Subcutaneous abdominal adipose tissue (tissue), 5 donors: ENCODE data around the gene PYGO2.

Experiments used
- H3K27ac ChIP-seq: one replicate; pipeline ENCODE4 v1.7.0; 2013; ENCODE audit warnings: low read depth, mild to moderate bottlenecking, inconsistent platforms, low read length, moderate library complexity
- H3K27me3 ChIP-seq, 5 donors: one replicate each; pipeline ENCODE4 v1.7.0; 2013; ENCODE audit warnings: low read length in 5 of 5, inconsistent platforms in 1 of 5; ENCODE audit not compliant: control insufficient read depth in 5 of 5, insufficient read depth in 4 of 5
- H3K36me3 ChIP-seq, 5 donors: one replicate each; pipeline ENCODE4 v1.7.0; 2013; ENCODE audit warnings: low read length in 5 of 5; ENCODE audit not compliant: control insufficient read depth in 5 of 5, insufficient read depth in 5 of 5
- H3K4me1 ChIP-seq, 5 donors: one replicate each; pipeline ENCODE4 v1.7.0; 2013; ENCODE audit warnings: low read length in 5 of 5, mild to moderate bottlenecking in 3 of 5, moderate library complexity in 1 of 5; ENCODE audit not compliant: control insufficient read depth in 5 of 5, insufficient read depth in 5 of 5
- H3K4me3 ChIP-seq, 5 donors: one replicate each; pipeline ENCODE4 v1.7.0; 2013; ENCODE audit warnings: low read length in 5 of 5, low read depth in 1 of 5
- H3K9ac ChIP-seq, 5 donors: one replicate each; pipeline ENCODE4 v1.7.0; 2013; ENCODE audit warnings: low read length in 5 of 5, mild to moderate bottlenecking in 4 of 5, moderate library complexity in 3 of 5
- H3K9me3 ChIP-seq, 5 donors: one replicate each; pipeline ENCODE4 v1.7.0; 2013; ENCODE audit warnings: low read length in 5 of 5; ENCODE audit not compliant: control insufficient read depth in 5 of 5
- donor health status: healthy.
- donor health status: healthy.
- donor health status: healthy.
- donor health status: healthy.
- donor health status: healthy.

PYGO2 gene

DNA sequence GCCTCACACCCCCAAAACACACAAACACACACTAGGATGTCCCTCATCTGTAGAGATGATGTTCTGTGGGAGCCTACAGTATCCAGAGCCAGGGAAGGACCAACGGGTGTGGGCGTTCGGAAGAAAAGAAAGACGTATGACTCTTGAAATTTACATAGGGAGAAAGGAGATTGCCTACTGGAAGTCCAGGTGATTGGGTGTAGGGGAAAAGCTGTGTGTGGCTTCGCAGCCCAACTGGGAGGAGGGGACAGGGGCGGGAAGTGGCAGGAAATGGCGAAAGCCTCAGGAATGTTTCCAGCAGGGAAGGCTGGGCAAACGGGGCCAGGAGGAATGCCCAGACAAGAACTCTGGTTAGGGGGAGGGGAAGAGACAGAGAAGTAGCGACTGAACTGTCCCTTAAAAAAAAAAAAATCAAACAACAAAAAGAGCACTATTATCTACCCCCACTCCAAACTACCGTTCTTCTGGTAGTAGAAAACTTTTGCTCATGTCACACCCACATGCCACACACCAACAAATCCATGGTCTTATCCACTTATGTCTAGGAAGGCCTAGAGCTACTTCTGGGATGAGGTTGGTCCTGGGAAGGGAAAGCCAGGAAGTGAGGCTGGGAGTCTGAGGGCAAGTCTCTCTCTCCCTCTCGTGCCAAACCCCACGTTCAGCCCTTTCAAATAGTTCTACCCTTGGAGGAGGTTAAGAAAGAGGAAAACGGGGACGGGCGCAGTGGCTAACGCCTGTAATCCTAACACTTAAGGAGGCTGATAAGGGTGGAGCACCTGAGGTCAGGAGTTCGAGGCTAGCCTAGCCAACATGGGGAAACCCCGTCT is 11.1 kb upstream of the PYGO2 start:
- Histone ChIP-seq H3K4me3 (peak overlapping the region; percentile 60 to 91 (median 82)), H3K9ac (peak overlapping the region; percentile 33 to 96 (median 94)), H3K9me3 (peaks cover 0 to 2% (median 0%) of the 10 kb centered on the region in 5 donors), H3K36me3 (peaks cover 0 to 15% (median 12%) of the 10 kb centered on the region in 5 donors), H3K4me1 (peaks cover 31 to 76% (median 72%) of the 10 kb centered on the region in 5 donors), H3K27me3 (peaks cover 0 to 11% (median 0%) of the 10 kb centered on the region in 5 donors), H3K27ac (peak overlapping the region; percentile 97)

DNA sequence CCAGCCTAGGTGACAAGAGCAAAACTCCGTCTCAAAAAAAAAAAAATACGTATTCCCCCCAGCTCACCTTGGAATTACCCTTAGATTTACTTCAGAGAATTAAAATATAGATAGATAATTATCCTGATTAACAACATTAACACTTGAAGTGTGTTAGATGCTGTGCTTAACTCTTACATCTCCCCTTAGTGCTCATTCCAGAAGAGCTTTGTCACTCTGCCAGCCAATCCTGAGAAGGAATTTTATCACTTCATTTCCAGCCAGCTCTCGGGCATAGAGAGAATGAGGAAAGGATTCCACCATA is 10.6 kb upstream of the PYGO2 start:
- Histone ChIP-seq H3K4me3 (peak overlapping the region in 4 of 5 donors; percentile 25 to 60 (median 40)), H3K4me1 (peaks cover 33 to 81% (median 78%) of the 10 kb centered on the region in 5 donors), H3K27me3 (peaks cover 0 to 11% (median 0%) of the 10 kb centered on the region in 5 donors)

DNA sequence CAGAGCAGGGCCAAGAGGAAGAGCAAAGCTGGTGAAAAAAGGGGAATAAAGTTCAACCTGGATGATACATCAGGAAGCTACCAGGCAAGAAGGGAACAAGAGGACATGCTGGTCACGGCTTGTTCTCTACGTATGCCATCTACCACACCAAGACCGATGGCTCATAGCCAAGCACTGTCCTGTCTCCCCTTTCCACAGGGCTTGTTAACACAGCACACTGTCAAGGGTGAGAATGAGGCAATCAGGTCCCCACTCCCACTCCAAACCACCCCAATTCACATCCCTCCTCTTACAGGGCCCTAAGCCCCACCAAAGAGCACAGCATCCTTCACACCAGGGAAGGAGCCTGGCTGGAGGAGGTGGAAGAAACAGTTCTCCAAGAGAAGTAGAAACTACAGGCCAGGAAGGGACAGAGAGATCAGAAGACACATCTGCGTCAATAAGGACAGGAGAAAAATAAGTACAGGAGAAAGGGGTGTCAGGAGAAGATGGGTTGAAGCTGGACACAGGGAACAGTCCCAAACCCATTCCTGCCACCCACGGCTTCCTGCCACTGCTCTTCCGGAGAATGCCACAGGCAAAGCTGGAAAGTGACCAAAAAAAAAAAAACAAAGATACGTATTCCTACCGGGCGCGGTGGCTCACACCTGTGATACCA is 9.9 kb upstream of the PYGO2 start:
- Histone ChIP-seq H3K36me3 (peaks cover 0 to 28% (median 25%) of the 10 kb centered on the region in 5 donors), H3K9ac (peak overlapping the region in 4 of 5 donors; percentile 77 to 94 (median 84)), H3K4me3 (peak overlapping the region; percentile 54 to 69 (median 68)), H3K9me3 (peaks cover 0 to 2% (median 0%) of the 10 kb centered on the region in 5 donors), H3K4me1 (peaks cover 33 to 86% (median 74%) of the 10 kb centered on the region in 5 donors), H3K27ac (peak overlapping the region; percentile 97), H3K27me3 (peaks cover 0 to 11% (median 0%) of the 10 kb centered on the region in 5 donors)

More for the DNA sequence above, 10.6 kb upstream of the PYGO2 start:
- H3K27ac ChIP-seq: peak overlapping the region; percentile 97
- H3K9ac ChIP-seq: peak overlapping the region; percentile 33 to 95 (median 69)
- H3K36me3 ChIP-seq: peaks cover 0 to 21% (median 18%) of the 10 kb centered on the region in 5 donors
- peaks cover 0 to 2% (median 0%) of the 10 kb centered on the region in 5 donors for H3K9me3 ChIP-seq

DNA sequence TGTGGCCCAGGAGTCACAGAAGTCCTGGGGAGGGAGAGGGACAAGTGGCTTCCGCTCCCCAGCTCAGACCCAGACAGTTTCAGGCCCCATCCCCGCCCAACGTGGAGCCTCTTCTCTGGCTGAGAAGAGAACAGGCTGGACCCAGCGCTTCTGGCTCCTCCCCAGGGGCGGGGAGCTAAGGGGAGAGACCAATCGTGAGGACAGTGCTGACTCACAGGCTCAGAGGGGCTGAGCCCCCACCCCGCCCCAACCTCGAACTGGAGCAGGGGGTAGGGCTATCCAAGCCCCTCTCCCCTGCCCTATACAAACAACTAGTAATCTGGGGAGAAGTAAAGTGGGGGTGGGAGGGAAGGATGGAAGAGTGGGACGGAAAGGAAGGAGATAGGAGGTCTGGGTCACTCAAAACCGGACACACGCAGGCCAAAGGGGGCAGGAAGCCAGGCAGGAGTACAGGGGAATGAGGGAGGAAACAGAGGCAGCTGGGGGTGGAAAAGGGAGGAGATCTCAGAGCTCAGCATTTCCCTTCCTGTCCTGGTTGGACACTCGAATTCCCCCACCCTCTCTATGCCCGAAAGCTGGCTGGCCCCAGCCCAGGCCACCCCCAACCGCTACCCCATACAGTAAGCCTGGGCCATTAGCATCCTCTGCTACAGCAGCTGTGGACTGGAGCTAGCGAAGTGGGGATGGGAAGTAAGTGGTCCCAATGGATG is 9.2 kb upstream of the PYGO2 start, which contains the start of gene SHC1:
TSS of gene SHC1 (minus strand) at position 117 of the 710 bp plus-strand sequence. CDS start 221 bp downstream, outside the sequence.
- H3K4me3 ChIP-seq: peak within 1 kb of the TSS; percentile 54 to 69 (median 68)
- H3K27me3 ChIP-seq: peaks cover 0 to 11% (median 0%) of the 10 kb centered on the region in 5 donors
- H3K4me1 ChIP-seq: peaks cover 33 to 80% (median 67%) of the 10 kb centered on the region in 5 donors
- H3K36me3 ChIP-seq: peaks cover 0 to 35% (median 32%) of the 10 kb centered on the region in 5 donors
- H3K9ac ChIP-seq: peak within 1 kb of the TSS; percentile 77 to 94 (median 81)
- peaks cover 0 to 2% (median 0%) of the 10 kb centered on the region in 5 donors for H3K9me3 ChIP-seq
- peak within 1 kb of the TSS; percentile 97 for H3K27ac ChIP-seq

DNA sequence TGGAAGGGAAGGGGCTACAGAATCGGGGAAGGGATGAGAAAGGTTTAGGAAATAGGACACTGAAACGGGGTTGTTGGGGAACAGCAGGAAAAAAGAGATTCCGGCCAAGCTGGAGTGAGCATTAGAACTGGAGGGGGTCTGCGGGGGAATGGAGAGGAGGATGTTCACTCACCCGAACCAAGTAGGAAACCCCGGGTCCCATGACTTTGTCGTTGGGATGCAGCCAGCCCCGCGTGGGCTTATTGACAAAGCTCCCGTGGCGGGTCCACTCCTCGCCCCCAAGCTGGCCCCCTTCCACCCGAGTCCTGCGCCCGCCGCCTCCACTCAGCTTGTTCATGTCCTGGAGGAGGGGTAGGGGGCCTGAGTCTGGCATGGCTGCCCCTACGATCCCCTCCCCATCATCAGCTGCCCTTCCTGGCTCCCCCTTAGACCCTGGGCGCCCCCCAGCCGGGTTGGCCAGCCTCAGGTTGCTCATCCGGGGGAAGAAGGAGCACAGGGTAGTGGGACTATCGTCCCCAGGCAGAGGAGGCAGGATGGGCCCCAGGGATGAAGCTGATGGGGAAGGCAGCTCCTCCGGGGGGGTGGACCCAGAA is 8.4 kb upstream of the PYGO2 start:
- H3K4me1 ChIP-seq: peaks cover 32 to 76% (median 59%) of the 10 kb centered on the region in 5 donors

DNA sequence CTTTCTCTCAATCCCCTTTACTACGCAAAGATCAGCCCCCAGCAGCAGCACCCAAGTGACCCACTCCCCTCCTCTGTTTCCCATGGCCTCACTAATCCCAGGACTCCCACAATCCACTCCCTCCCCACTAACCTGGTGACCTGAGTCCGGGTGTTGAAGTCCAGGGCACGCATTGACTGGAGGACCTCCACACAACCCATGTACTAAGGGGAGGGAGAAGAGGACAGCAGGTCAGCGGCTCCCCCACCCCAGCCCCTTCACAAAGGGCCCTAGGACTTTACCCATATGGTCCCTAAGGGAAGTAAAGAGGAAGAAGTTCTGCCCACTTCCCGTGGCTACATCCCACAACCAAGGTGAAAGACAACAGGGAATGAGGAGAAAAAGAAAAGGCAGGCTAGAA is 7.7 kb upstream of the PYGO2 start:
- Histone ChIP-seq H3K9me3 (peaks cover 0 to under 1% (median 0%) of the 10 kb centered on the region in 5 donors), H3K9ac (peak overlapping the region; percentile 25 to 94 (median 77)), H3K36me3 (peaks cover 0 to 49% (median 45%) of the 10 kb centered on the region in 5 donors), H3K4me3 (peak overlapping the region; percentile 54 to 69 (median 68)), H3K27me3 (peaks cover 0 to 4% (median 0%) of the 10 kb centered on the region in 5 donors), H3K27ac (peak overlapping the region; percentile 97), H3K4me1 (peaks cover 25 to 76% (median 57%) of the 10 kb centered on the region in 5 donors)

More for the DNA sequence above, 8.4 kb upstream of the PYGO2 start:
- H3K4me3 ChIP-seq: peak overlapping the region; percentile 54 to 69 (median 68)
- peak overlapping the region; percentile 97 for H3K27ac ChIP-seq
- H3K27me3 ChIP-seq: peaks cover 0 to 11% (median 0%) of the 10 kb centered on the region in 5 donors
- peaks cover 0 to 42% (median 40%) of the 10 kb centered on the region in 5 donors for H3K36me3 ChIP-seq
- peak overlapping the region; percentile 35 to 94 (median 78) for H3K9ac ChIP-seq
- peaks cover 0 to 2% (median 0%) of the 10 kb centered on the region in 5 donors for H3K9me3 ChIP-seq

DNA sequence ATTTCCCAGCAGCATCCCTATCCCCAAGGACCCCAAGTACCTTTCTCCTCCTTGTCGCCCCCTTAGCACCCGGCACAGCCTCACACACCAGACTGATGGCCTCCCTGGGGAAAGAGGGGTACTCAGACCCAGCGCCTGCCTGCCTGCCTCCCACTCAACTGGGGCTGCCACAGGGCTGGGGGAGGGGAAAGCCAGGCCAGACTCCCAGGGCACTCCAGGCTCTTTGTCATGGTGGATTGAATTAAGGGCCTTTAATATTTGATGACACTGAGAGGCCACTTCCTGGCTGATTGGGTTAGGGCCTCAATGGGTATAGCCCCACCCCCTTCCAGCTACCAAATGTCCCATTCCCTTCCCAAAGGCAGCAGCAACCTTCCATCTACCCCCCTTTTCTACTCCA is 7.1 kb upstream of the PYGO2 start:
- Histone ChIP-seq H3K9me3 (no peaks in the 10 kb centered on the region), H3K27me3 (no peaks in the 10 kb centered on the region), H3K27ac (peak overlapping the region; percentile 97), H3K9ac (peak overlapping the region; percentile 31 to 94 (median 77)), H3K36me3 (peaks cover 0 to 54% (median 48%) of the 10 kb centered on the region in 5 donors), H3K4me1 (peaks cover 22 to 76% (median 57%) of the 10 kb centered on the region in 5 donors), H3K4me3 (peak overlapping the region in 4 of 5 donors; percentile 62 to 69 (median 68))

DNA sequence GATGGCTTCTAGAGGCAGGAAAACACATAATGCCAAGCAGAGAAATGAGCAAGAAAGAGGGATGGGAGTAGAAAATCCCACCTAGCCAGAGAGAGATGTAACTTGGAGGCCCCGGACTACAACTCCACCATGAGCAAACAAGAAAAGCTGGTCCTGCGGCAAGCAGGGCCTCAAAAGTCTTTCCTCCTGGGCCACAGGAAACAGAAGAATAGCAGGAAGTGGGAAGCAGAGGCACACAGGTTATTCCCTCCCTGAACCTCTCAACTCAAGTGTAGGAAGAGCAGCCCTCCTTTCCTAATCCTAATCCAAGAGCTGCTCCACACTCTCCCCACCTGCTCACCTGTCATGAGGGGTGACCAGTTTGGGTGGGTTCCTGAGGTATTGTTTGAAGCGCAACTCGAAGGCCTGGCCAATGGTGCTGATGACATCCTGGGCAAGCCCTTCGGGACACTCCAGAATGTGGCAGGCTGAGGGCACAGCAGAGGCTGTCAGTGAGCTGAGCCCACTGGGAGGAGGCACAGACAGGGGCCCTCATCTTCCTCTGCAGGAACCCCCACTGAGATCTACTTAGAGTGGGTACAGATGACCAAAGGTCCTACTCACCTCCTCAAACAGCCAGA is 5.9 kb upstream of the PYGO2 start:
- H3K4me3 ChIP-seq: peak overlapping the region in 3 of 5 donors; percentile 4 to 14 (median 5)
- no peaks in the 10 kb centered on the region for H3K27me3 ChIP-seq
- H3K27ac ChIP-seq: peak overlapping the region; percentile 97
- no peaks in the 10 kb centered on the region for H3K9me3 ChIP-seq
- H3K36me3 ChIP-seq: peaks cover 0 to 63% (median 58%) of the 10 kb centered on the region in 5 donors
- H3K9ac ChIP-seq: peak overlapping the region in 3 of 5 donors; percentile 2 to 44 (median 2)
- peaks cover 16 to 70% (median 55%) of the 10 kb centered on the region in 5 donors for H3K4me1 ChIP-seq
